HG03521 (cell line): ENCODE measurements around the gene RXRG.

ENCODE experiments used
- ATAC-seq: cut with Tn5 transposase; IDR thresholded peaks from one replicate; pipeline ENCODE4 v1.9.1; 2021; ENCODE audit warnings: mild to moderate bottlenecking, moderate library complexity; ENCODE audit not compliant: unreplicated experiment

RXRG gene

GRCh38 chr1:165452336-165453130, 7.6 kb upstream of the RXRG start:
- no peak for ATAC-seq

- no peak for ATAC-seq
Measured at GRCh38 chr1:165451691-165452090, 6.8 kb upstream of the RXRG start.

GRCh38 chr1:165449131-165449530, 4.2 kb upstream of the RXRG start:
- ATAC-seq = no peak

GRCh38 chr1:165445388-165445787, 462 bp upstream of the RXRG start:
- no peak for ATAC-seq

- no peak for ATAC-seq
Measured at GRCh38 chr1:165443539-165444311, 1.2 kb downstream of the RXRG start.

- ATAC-seq = no peak
Measured at GRCh38 chr1:165442653-165443052, 2.3 kb downstream of the RXRG start.

GRCh38 chr1:165442053-165442452, 2.9 kb downstream of the RXRG start:
- ATAC-seq = no peak

- ATAC-seq = no peak
Measured at GRCh38 chr1:165441166-165441880, 3.6 kb downstream of the RXRG start.

- no peak for ATAC-seq
Measured at GRCh38 chr1:165439330-165439729, 5.6 kb downstream of the RXRG start.

- no peak for ATAC-seq
Measured at GRCh38 chr1:165436994-165437393, 7.9 kb downstream of the RXRG start.

GRCh38 chr1:165435801-165436200, 9.1 kb downstream of the RXRG start:
- no peak for ATAC-seq

- ATAC-seq = no peak
Measured at GRCh38 chr1:165434281-165434680, 10.6 kb downstream of the RXRG start.

- ATAC-seq = no peak
Measured at GRCh38 chr1:165431079-165431478, 13.8 kb downstream of the RXRG start.

- no peak for ATAC-seq
Measured at GRCh38 chr1:165426745-165427144, 18.2 kb downstream of the RXRG start.

GRCh38 chr1:165425621-165426020, 19.3 kb downstream of the RXRG start:
- ATAC-seq = no peak

GRCh38 chr1:165424454-165425216, 20.3 kb downstream of the RXRG start:
- no peak for ATAC-seq

- no peak for ATAC-seq
Measured at GRCh38 chr1:165423136-165423535, 21.8 kb downstream of the RXRG start.

GRCh38 chr1:165420655-165421054, 24.3 kb downstream of the RXRG start:
- no peak for ATAC-seq

GRCh38 chr1:165419839-165420238, 25.1 kb downstream of the RXRG start:
- no peak for ATAC-seq

- ATAC-seq = no peak
Measured at GRCh38 chr1:165418195-165418594, 26.7 kb downstream of the RXRG start.

- ATAC-seq = no peak
Measured at GRCh38 chr1:165416876-165417275, 28.1 kb downstream of the RXRG start.
